H1 (cell line): ENCODE data around the gene WDR1. TPM values are rescaled to one million over a fixed set of nuclear protein-coding genes. Genes with fewer than 3 reads are reported as not detected.

Source experiments
- CHD2 ChIP-seq: IDR thresholded peaks from 2 replicates; pipeline ENCODE4 v1.6.1; 2012; ENCODE audit warnings: low read length, improper control_type of control experiment
- HDAC2 ChIP-seq, 2 experiments: fragments of 300-600 bp in 1 of 2; sonication (generic) in 1 of 2; IDR thresholded peaks; 2 replicates each; pipeline ENCODE4 v1.6.1; 2011 to 2012; ENCODE audit warnings: low read depth in 2 of 2, low read length in 2 of 2, mild to moderate bottlenecking in 2 of 2, moderate library complexity in 2 of 2, borderline replicate concordance in 1 of 2, inconsistent platforms in 1 of 2
- polyA plus RNA-seq, 7 experiments: library from polyadenylated mRNA; depleted of rRNA in 3 of 7; stranded (reverse) in 5 of 7; unstranded in 2 of 7; fragments of >200 nt in 5 of 7; fragments of 200-250 nt in 2 of 7; gene quantifications; 1 replicate in 5 of 7; 2 replicates in 1 of 7; 4 replicates in 1 of 7; pipeline versions ENCODE4 v1.2.1 to v1.2.3, GENCODE V29; 2011 to 2013; ENCODE audit warnings: missing spikeins in 2 of 7, mixed read lengths in 2 of 7
- total RNA-seq: library from RNA; stranded (reverse); fragmentation: NEBNext Ultra II Directional; extraction: Animal tissue kit (Norgen Biotek cat#: 25700); gene quantifications from 2 replicates; pipeline ENCODE4 v1.2.1, GENCODE V29; 2021
- TF ChIP-seq, protein P1 (sequence below): IDR thresholded peaks from 2 replicates; pipeline ENCODE4 v1.6.1; 2012; ENCODE audit warnings: low read length, inconsistent platforms
- TF ChIP-seq, protein P2 (sequence below): IDR thresholded peaks from 2 replicates; pipeline ENCODE4 v1.6.1; 2012; ENCODE audit warnings: inconsistent platforms

The WDR1 gene
- total and polyA plus RNA-seq, 2 of the 8 experiments (the other 6 are each of a cell fraction or from before 2014, with no cell fraction given): 315 to 377 TPM

DNA sequence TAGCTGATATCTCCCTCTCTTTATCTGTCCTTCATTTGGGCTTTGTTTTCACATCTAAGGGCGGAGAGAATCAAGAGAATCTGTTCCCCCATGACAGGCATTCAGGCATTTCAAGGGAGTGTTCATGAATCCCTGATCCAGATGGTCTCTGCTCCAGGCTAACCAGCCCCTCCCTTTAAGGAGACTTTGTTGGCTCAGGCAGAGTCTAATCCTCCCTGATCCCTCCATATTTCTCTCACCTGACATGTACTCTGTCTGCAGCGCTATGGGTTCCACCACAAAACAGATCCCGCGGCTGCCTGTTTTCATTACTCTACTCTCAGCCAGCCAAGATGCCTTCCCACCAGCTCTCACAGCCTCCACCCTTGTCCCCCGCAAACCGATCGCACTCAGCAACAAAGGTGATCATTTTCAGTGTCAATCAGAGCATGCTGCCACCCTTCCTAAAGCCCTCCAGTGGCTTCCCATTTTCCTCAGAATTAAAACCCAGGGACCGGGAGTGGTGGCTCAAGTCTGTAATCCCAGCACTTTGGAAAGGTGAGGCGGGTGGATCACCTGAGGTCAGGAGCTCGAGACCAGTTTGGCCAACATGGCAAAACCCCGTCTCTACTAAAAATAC lies 65.0 kb downstream of the WDR1 start (continued):
- TF ChIP-seq CHD2: no peak
- TF ChIP-seq, protein P1, sequence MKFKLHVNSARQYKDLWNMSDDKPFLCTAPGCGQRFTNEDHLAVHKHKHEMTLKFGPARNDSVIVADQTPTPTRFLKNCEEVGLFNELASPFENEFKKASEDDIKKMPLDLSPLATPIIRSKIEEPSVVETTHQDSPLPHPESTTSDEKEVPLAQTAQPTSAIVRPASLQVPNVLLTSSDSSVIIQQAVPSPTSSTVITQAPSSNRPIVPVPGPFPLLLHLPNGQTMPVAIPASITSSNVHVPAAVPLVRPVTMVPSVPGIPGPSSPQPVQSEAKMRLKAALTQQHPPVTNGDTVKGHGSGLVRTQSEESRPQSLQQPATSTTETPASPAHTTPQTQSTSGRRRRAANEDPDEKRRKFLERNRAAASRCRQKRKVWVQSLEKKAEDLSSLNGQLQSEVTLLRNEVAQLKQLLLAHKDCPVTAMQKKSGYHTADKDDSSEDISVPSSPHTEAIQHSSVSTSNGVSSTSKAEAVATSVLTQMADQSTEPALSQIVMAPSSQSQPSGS: no peak
- TF ChIP-seq, protein P2, sequence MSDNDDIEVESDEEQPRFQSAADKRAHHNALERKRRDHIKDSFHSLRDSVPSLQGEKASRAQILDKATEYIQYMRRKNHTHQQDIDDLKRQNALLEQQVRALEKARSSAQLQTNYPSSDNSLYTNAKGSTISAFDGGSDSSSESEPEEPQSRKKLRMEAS: no peak
- TF ChIP-seq HDAC2 (IDR thresholded peaks at IDR 0.05; ENCODE audit: borderline replicate concordance in 1 of 2, low read depth in 2 of 2, low read length in 2 of 2): no peak
- TF ChIP-seq, all 59 proteins: peak for 0
